ENCODE measurements around the gene EXOC5.

The EXOC5 gene

DNA sequence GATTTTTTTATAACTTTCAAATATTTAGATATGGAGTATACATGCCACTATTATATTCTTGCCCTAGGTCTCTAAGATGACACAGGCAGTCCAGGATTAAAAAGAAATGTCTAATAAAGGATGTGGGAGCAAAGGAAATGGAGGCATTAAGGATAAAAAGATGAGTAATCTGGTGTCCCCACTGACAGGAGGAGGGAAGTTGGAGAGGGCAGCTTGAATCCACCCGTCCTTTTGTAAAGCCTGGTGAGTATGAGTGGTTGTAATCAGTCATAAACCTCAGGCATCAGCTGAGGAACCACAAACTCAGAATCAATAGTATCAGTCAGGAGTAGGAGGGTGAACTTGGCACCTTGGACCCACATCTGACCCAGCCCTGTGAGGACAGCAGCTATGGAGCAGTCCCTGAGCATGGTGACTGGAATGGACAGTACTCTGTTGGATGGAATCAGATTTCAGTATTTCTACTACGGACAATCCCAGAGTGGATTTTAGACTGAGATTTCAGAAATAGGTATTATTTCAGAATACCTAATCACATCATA is 100.5 kb downstream of the EXOC5 start:
- DNase-seq (ENCODE audit: low spot score): no peak

DNA sequence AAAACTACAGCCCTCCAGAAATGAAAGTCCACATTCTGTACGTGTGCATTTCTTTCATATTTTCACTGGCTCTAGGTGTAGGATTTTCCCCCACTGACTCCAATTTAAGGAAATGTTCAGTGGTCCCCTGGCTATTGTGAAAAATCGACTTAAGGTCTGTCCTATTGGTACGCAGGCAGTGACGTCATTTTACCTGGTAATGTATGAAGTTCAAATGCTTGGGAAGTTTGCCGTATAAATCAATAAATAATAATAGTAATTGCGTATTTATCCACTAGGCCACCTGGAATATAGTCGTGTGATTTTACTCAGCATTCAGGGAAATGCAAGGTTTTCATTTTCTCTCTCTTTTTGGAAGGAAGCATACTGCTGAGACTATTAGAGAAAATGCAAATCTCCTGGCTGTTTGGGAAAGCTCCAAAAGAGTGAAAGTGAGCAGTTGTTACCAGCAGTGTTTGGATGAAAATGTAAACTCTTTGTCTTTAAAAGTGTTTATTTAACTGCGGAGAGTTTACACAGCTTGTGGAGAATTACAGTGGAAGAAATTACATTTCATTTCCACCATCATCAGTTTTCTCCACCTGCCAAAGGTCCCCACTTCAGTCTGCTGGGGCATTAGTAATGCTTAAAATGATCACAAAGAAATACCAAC is 107.0 kb downstream of the EXOC5 start:
- DNase-seq (ENCODE audit: low spot score): no peak

DNA sequence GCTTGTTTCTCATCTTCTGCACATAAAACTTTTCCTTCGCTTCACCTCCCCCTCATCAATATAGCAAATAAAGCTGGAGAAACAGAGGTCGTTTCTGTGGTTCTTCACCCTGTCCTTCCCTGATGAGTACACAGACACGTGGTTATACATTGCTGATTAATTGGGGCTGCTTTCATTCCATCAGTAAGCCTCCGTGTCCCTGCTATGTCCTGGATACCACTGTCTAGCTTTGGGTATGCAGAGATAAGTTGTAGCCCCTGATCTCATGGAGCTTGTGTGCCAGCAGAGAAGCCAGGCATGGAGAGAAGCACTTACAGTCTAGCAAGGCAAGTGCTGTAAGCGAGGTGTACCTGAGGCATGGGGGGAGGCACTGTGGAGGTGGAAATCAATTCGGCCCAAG is 108.4 kb downstream of the EXOC5 start:
- DNase-seq (ENCODE audit: low spot score): no peak

DNA sequence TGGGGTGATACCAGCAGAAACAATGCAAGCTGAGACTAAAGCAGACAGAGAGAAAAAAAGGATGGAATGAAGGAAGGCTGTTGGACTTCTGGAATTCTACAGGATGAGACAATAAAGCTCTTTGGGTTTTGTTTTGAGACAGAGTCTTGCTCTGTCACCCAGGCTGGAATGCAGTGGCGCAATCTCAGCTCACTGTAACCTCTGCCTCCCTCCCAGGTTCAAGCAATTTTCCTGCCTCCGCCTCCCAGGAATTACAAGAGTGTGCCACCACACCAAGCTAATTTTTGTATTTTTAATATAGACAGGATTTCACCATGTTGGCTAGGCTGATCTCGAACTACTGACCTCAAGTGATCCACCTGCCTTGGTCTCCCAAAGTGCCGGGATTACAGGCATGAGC is 115.4 kb downstream of the EXOC5 start:
- no peak for DNase-seq (ENCODE audit: low spot score)
